Measurements from ENCODE around the gene DENND6B.

DNA sequence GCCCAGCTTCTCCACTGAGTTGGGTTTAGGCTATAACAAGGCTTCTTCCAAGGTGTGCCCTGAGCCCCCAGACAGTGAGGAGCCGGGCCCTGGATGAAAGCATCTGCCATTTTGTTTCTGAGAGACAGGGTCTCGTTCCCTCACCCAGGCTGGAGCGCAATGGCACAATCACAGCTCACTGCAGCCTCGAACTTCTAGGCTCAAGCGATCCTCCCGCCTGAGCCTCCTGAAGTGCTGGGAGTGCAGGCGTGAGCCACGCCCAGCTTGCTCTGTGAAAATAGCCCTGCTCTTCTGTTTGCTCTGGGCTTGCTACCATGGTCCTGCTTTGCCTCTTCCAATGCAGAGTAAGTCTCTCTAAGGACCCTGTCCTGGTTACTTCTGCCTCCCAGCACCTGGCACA lies 6.7 kb downstream of the DENND6B start:
- TF ChIP-seq SMC3 (conservative IDR thresholded peaks at IDR 0.05; ENCODE audit: poor library complexity) (no peak), EP300 (conservative IDR thresholded peaks at IDR 0.05; ENCODE audit: poor library complexity, severe bottlenecking) (no peak), EZH2 (IDR thresholded peaks at IDR 0.05; ENCODE audit: borderline replicate concordance, insufficient read depth, low read length, poor library complexity, severe bottlenecking) (no peak), POLR2AphosphoS5 (IDR thresholded peaks at IDR 0.05) (no peak), TAF1 (IDR thresholded peaks at IDR 0.05; ENCODE audit: low read depth) (no peak), RAD21 (conservative IDR thresholded peaks at IDR 0.05) (no peak)
- TF ChIP-seq, protein P1, sequence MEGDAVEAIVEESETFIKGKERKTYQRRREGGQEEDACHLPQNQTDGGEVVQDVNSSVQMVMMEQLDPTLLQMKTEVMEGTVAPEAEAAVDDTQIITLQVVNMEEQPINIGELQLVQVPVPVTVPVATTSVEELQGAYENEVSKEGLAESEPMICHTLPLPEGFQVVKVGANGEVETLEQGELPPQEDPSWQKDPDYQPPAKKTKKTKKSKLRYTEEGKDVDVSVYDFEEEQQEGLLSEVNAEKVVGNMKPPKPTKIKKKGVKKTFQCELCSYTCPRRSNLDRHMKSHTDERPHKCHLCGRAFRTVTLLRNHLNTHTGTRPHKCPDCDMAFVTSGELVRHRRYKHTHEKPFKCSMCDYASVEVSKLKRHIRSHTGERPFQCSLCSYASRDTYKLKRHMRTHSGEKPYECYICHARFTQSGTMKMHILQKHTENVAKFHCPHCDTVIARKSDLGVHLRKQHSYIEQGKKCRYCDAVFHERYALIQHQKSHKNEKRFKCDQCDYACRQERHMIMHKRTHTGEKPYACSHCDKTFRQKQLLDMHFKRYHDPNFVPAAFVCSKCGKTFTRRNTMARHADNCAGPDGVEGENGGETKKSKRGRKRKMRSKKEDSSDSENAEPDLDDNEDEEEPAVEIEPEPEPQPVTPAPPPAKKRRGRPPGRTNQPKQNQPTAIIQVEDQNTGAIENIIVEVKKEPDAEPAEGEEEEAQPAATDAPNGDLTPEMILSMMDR (IDR thresholded peaks at IDR 0.05; ENCODE audit: poor library complexity, severe bottlenecking) = no peak
- TF ChIP-seq, protein P2, sequence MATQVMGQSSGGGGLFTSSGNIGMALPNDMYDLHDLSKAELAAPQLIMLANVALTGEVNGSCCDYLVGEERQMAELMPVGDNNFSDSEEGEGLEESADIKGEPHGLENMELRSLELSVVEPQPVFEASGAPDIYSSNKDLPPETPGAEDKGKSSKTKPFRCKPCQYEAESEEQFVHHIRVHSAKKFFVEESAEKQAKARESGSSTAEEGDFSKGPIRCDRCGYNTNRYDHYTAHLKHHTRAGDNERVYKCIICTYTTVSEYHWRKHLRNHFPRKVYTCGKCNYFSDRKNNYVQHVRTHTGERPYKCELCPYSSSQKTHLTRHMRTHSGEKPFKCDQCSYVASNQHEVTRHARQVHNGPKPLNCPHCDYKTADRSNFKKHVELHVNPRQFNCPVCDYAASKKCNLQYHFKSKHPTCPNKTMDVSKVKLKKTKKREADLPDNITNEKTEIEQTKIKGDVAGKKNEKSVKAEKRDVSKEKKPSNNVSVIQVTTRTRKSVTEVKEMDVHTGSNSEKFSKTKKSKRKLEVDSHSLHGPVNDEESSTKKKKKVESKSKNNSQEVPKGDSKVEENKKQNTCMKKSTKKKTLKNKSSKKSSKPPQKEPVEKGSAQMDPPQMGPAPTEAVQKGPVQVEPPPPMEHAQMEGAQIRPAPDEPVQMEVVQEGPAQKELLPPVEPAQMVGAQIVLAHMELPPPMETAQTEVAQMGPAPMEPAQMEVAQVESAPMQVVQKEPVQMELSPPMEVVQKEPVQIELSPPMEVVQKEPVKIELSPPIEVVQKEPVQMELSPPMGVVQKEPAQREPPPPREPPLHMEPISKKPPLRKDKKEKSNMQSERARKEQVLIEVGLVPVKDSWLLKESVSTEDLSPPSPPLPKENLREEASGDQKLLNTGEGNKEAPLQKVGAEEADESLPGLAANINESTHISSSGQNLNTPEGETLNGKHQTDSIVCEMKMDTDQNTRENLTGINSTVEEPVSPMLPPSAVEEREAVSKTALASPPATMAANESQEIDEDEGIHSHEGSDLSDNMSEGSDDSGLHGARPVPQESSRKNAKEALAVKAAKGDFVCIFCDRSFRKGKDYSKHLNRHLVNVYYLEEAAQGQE (IDR thresholded peaks at IDR 0.05; ENCODE audit: borderline replicate concordance) = no peak
